ENCODE data around the gene PRPF18. TPM values are rescaled to one million over a fixed set of nuclear protein-coding genes. Genes with fewer than 3 reads are reported as not detected.

The PRPF18 gene
- total and polyA plus RNA-seq, 2 of the 4 experiments (the other 2 are of a cell fraction): 10.0 to 16.9 TPM

DNA sequence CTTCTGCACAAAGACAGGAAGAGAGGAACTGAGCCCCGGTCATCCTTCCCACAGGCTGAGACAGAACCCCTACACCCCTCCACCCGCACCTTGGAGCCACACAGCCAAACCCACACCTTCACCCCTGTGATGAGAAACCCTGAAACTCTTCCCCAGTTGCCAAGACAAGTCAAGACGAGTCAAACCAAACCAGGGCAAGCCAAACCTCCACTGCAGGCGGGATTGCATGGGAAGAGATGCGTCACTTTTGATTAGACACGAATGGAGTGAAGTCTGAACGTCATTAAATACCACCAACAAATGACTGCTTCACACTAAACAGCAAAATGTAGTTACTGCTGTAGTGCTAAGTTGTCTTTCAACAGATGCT, 73.8 kb downstream of the PRPF18 start:
- Histone ChIP-seq H3K14ac (replicated peaks; ENCODE audit: low read depth, low read length) (peak overlapping the region; percentile 25; the same call in 1 of the 2 replicates), H3K4me2 (ENCODE audit: low read depth, low read length) (no peak overlapping the region), H3K9me3 (ENCODE audit: control insufficient read depth, insufficient read depth, low read length) (no peaks in the 10 kb centered on the region), H4K8ac (ENCODE audit: low read depth in 2 of 2, low read length in 2 of 2) (peak overlapping the region in 1 of 2 experiments; percentile 47; a peak in 1 of 4 replicates), H2BK5ac (ENCODE audit: low read depth, low read length, poor library complexity, severe bottlenecking) (peak overlapping the region; percentile 23), H4K20me1 (ENCODE audit: insufficient read depth, low read length) (peaks cover 3% of the 10 kb centered on the region; the same call in 1 of the 2 replicates), H3K9me1 (ENCODE audit: insufficient read depth, low read length) (no peaks in the 10 kb centered on the region), H3K9ac (ENCODE audit: low read depth, low read length) (no peak overlapping the region), H4K5ac (ENCODE audit: low read depth, low read length) (no peak overlapping the region), H3K27me3 (ENCODE audit: control insufficient read depth, insufficient read depth, low read length) (no peaks in the 10 kb centered on the region), H3K27ac (ENCODE audit: insufficient read depth, low read length) (peak overlapping the region; percentile 18; the same call in 1 of the 2 replicates), H3K4ac (ENCODE audit: low read depth, low read length) (peak overlapping the region; percentile 18), H2AK9ac (replicated peaks; ENCODE audit: low read depth, low read length, poor library complexity) (peak overlapping the region; percentile 70), H2BK120ac (ENCODE audit: low read depth, low read length) (no peak overlapping the region), H3K4me3 (ENCODE audit: insufficient read depth, low read depth, low read length) (no peak overlapping the region), H3K18ac (ENCODE audit: low read depth, low read length) (no peak overlapping the region), H2BK15ac (ENCODE audit: low read depth, low read length) (0 out of 3 replicates have a peak overlapping the region, but pooled peaks have one; percentile 15), H2AFZ (replicated peaks; ENCODE audit: low read length, poor library complexity) (peak overlapping the region; percentile 72), H3K23ac (ENCODE audit: low read depth, low read length) (peak overlapping the region; percentile 54; the same call in 1 of the 2 replicates), H3K36me3 (ENCODE audit: control insufficient read depth, insufficient read depth, low read length) (peaks cover 37% of the 10 kb centered on the region), H4K91ac (ENCODE audit: insufficient read depth, low read depth, low read length) (peak overlapping the region; percentile 65), H2BK20ac (ENCODE audit: low read depth, low read length) (peak overlapping the region; percentile 41; the same call in 1 of the 2 replicates), H2AK5ac (ENCODE audit: low read depth, low read length) (peak overlapping the region; percentile 56; the same call in 1 of the 2 replicates), H3K79me1 (ENCODE audit: low read depth in 1 of 2, low read length in 2 of 2) (peaks cover 2 to 38% of the 10 kb centered on the region in 2 experiments; a peak in 3 of 4 replicates), H3K4me1 (ENCODE audit: control insufficient read depth, insufficient read depth, low read length) (peaks cover 15% of the 10 kb centered on the region), H3K56ac (ENCODE audit: extremely low read depth, insufficient read depth, low read length) (no peak overlapping the region)
- peak; percentile 33; the same call in 1 of the 2 replicates for ATAC-seq (ENCODE audit: low read depth)
- DNase-seq: peak; percentile 41
- POLR2A ChIA-PET (ENCODE audit: unreplicated experiment): no interaction called here
- dilution Hi-C loops (cut with HindIII; ENCODE audit: low sequenced_read_pairs, unreplicated experiment): no loop called here
- intact Hi-C loops (cut with micrococcal nuclease): loop anchor here (1.0 to 10.0 kb wide), 5 partner anchors 47 to 434 kb away; no protein-coding TSS in a partner anchor
- BruUV-seq (replicated peaks): no TSS peak
- no CpG with 5 or more reads among the region's 7 CpGs for WGBS, 2 experiments (ENCODE audit: extremely low coverage in 2 of 2, insufficient read length in 1 of 2)
- in situ Hi-C loops (cut with MboI; ENCODE audit: low sequenced_read_pairs): loop anchor here (25.0 kb wide), 1 partner anchor 427 kb away; no protein-coding TSS in a partner anchor
- CTCF ChIA-PET: interaction anchor here (1.4 kb wide), 1 partner anchor 45 kb away, joined by 3 read pairs; no protein-coding TSS in a partner anchor
- no peak for TF ChIP-seq MXI1 (IDR thresholded peaks at IDR 0.05; ENCODE audit: borderline replicate concordance, low read depth, low read length)
- TF ChIP-seq NFE2L2 (IDR thresholded peaks at IDR 0.05; ENCODE audit: low read depth, low read length): no peak
- TF ChIP-seq, protein P1, sequence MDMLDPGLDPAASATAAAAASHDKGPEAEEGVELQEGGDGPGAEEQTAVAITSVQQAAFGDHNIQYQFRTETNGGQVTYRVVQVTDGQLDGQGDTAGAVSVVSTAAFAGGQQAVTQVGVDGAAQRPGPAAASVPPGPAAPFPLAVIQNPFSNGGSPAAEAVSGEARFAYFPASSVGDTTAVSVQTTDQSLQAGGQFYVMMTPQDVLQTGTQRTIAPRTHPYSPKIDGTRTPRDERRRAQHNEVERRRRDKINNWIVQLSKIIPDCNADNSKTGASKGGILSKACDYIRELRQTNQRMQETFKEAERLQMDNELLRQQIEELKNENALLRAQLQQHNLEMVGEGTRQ (IDR thresholded peaks at IDR 0.05; ENCODE audit: low read depth, low read length): no peak
- no peak for TF ChIP-seq POLR2A (IDR thresholded peaks at IDR 0.05; ENCODE audit: low read depth, low read length)
- no peak for TF ChIP-seq FOS (IDR thresholded peaks at IDR 0.05; ENCODE audit: low read depth, low read length)
- no peak for TF ChIP-seq RFX5 (IDR thresholded peaks at IDR 0.05; ENCODE audit: low read depth, low read length)
- TF ChIP-seq BHLHE40 (IDR thresholded peaks at IDR 0.05; ENCODE audit: low read depth, low read length): no peak
- TF ChIP-seq, protein P2, sequence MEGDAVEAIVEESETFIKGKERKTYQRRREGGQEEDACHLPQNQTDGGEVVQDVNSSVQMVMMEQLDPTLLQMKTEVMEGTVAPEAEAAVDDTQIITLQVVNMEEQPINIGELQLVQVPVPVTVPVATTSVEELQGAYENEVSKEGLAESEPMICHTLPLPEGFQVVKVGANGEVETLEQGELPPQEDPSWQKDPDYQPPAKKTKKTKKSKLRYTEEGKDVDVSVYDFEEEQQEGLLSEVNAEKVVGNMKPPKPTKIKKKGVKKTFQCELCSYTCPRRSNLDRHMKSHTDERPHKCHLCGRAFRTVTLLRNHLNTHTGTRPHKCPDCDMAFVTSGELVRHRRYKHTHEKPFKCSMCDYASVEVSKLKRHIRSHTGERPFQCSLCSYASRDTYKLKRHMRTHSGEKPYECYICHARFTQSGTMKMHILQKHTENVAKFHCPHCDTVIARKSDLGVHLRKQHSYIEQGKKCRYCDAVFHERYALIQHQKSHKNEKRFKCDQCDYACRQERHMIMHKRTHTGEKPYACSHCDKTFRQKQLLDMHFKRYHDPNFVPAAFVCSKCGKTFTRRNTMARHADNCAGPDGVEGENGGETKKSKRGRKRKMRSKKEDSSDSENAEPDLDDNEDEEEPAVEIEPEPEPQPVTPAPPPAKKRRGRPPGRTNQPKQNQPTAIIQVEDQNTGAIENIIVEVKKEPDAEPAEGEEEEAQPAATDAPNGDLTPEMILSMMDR (conservative IDR thresholded peaks at IDR 0.05; ENCODE audit: low read depth, low read length): no peak
- no peak for TF ChIP-seq CEBPB (IDR thresholded peaks at IDR 0.05; ENCODE audit: low read depth, low read length)
- TF ChIP-seq CHD1 (IDR thresholded peaks at IDR 0.05; ENCODE audit: low read depth, low read length): no peak
- no peak for TF ChIP-seq RCOR1 (IDR thresholded peaks at IDR 0.05; ENCODE audit: insufficient replicate concordance, low read length)
- TF ChIP-seq SMC3 (IDR thresholded peaks at IDR 0.05; ENCODE audit: low read depth, low read length): no peak
- TF ChIP-seq RAD21 (IDR thresholded peaks at IDR 0.05; ENCODE audit: low read length): no peak
- TF ChIP-seq MAZ (IDR thresholded peaks at IDR 0.05; ENCODE audit: borderline replicate concordance, low read depth, low read length): no peak
- no peak for TF ChIP-seq MAFK (IDR thresholded peaks at IDR 0.05; ENCODE audit: low read depth, low read length)
- TF ChIP-seq, protein P3, sequence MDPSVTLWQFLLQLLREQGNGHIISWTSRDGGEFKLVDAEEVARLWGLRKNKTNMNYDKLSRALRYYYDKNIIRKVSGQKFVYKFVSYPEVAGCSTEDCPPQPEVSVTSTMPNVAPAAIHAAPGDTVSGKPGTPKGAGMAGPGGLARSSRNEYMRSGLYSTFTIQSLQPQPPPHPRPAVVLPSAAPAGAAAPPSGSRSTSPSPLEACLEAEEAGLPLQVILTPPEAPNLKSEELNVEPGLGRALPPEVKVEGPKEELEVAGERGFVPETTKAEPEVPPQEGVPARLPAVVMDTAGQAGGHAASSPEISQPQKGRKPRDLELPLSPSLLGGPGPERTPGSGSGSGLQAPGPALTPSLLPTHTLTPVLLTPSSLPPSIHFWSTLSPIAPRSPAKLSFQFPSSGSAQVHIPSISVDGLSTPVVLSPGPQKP (IDR thresholded peaks at IDR 0.05; ENCODE audit: borderline replicate concordance, low read depth, low read length): no peak

All from IMR-90 (cell line).